WI38 (cell line): ENCODE data around the gene TMEM255B.

Experiments
- H3K4me3 ChIP-seq: 2 replicates; pipeline ENCODE4 v1.5.1; 2011; ENCODE audit warnings: low read depth, mild to moderate bottlenecking, control low read depth, low read length
- CTCF ChIP-seq: IDR thresholded peaks from 2 replicates; pipeline ENCODE4 v1.5.1; 2012; ENCODE audit warnings: low read depth, mild to moderate bottlenecking, control low read depth, low read length

The TMEM255B gene

DNA sequence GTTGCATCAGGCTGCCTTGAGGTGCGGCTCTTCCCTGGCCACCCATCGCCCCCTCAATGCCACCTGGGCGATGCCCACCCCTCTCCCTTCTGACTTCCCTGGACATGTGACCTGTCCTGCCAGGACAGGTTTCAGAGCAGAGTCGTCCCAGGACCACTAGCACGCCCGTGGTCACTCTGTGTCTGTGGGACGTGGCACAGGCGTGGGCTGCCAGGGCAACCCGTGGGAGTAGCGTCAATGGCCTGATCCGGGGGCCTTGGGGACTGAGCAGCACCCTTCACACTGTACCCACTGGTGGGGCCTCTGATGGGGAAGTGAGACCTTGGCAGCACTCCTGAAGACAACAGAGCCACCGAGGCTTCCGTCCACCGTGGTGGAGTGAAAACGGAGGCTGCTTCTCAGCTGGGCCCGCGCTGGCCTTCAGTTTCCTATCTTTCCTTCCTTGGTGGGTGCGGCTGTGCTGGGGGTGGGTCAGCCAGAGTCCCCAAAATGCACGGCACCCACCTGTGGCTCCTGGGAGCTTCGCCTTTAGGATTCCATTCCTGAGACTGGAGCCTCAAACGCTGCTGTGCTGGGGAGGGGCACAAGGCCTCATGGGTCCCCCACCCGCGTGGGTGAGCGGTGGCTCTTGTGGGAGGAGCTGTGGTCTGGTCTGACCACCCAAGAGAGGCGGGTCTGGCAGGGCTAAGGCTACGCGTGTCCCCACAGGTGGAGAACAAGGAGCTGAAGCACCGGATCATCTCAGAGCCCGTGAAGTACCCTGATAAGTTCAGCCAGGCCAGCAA, 26.7 kb upstream of the TMEM255B start:
- TF ChIP-seq CTCF, result no peak
- no peak overlapping the region for H3K4me3 ChIP-seq

GRCh38 chr13:113732961-113733950, 25.8 kb upstream of the TMEM255B start:
- no peak overlapping the region for H3K4me3 ChIP-seq
- no peak for TF ChIP-seq CTCF

DNA sequence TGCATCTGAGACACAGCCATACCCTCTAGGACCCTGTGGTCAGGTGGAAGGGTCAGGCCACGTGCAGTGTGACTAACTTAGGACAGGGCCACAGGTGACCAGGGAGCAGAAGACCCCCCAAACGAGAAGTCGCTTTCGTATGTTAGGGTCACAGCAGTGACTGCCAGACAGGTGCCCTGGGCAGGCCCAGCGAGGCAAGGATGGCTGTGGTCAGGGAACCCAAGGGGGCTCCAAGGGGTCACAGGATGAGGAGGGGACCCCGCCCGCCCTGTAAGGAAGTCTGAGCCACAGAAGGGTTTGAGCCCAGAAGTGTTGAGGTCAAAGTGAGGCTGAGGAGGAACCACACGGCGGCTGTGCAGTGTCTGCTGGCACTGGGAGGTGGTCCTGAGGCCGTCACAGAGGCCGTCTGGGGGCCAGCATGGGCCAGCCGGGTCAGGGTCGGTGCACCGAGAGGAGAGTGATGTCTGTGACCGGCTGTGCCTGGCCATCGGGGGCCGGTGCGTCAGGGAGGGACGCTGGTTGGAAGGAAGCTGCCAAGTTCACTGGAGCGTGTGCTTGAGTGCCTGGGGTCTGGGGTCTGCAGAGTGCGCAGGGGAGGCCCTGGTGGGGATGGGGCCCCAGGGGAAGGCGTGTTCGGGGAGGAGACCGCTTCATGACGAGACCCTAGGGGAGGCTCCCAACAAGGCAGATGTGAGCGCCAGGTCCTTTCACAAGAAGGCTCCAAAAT, 24.8 kb upstream of the TMEM255B start:
- no peak for TF ChIP-seq CTCF
- no peak overlapping the region for H3K4me3 ChIP-seq

- TF ChIP-seq CTCF, result no peak
- no peak overlapping the region for H3K4me3 ChIP-seq
These were observed 24.2 kb upstream of the TMEM255B start for GRCh38 chr13:113734826-113735125.

DNA sequence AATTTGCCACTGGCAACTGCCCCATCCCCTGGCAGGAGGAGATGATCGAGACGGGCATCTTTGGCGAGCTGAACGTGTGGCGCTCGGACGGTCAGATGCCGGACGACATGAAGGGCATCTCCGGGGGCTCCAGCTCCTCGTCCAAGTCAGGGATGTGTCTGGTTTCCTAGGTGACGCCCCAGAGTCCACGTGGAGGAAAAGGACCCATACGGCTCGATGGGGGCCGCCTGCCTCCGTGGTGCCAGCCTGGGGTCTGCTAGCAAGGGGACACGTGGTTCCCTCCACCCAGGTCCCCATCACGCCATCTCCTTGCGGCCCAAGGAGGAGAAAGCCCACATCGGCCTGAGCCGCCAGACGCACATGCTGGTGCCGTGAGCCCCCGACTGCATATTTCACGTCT, 23.8 kb upstream of the TMEM255B start:
- H3K4me3 ChIP-seq, result no peak overlapping the region
- TF ChIP-seq CTCF, result no peak

DNA sequence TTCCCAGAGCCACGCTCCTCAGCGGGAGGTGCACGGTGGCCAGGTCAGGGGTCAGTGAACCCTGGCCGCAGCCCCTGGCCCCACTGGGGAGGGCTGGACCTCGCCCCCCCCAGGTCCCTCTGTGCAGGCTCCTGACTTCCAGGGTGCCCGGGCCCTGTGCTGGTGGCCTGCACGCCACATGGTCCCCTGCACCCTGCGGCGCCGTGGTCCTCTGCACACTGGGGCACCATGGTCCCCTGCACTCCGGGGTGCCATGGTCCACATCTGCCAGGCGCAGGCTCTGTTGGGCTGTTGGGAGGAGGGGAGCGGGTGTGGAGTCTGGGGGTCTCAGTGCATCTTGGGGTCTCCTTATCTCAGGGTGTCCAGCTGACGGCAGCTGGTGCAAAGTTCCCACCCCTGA, 23.3 kb upstream of the TMEM255B start:
- no peak for TF ChIP-seq CTCF
- no peak overlapping the region for H3K4me3 ChIP-seq
